ENCODE results near the gene ITGAE.

ITGAE gene

GRCh38 chr17:3695129-3695722 lies 105.8 kb downstream of the ITGAE start:
- no peak for DNase-seq (ENCODE audit: low read depth in 2 of 2)

DNA sequence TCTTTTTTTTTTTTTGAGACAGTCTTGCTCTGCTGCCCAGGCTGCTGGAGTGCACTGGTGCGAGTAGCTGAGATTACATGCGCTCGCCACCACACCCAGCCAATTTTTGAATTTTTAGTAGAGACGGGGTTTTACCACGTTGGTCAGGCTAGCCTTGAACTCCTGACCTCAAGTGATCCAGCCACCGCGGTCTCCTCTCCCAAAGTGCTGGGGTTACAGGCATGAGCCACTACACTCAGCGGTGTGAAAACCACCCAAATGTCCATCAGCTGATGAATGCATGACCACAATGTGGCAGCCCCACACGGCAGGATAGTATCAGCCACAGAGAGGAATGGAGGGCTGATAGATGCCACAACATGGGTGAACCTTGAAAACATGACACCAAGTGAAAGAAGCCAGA lies 107.2 kb downstream of the ITGAE start:
- peak in 1 of 2 donors; percentile 14 for DNase-seq (ENCODE audit: low read depth in 2 of 2)

DNA sequence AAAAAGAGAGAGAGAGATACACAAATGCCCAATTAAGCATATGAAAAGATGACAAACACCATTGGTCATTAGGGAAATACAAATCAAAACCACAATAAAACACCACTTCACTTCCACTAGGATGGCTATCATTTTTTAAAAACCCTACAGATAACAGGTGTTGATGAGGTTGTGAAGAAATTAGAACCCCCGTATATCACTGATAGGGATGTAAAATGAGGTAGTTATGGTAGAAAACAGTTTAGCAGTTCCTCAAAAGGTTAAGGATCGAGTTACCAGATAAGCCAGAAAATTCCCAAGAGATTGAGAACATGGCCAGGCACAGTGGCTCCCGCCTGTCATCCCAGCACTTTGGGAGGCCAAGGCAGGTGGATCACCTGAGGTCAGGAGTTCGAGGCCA lies 107.8 kb downstream of the ITGAE start:
- DNase-seq (ENCODE audit: low read depth in 2 of 2): no peak

- DNase-seq (ENCODE audit: low read depth in 2 of 2): no peak
Measured at GRCh38 chr17:3692346-3692745, 108.6 kb downstream of the ITGAE start.

DNA sequence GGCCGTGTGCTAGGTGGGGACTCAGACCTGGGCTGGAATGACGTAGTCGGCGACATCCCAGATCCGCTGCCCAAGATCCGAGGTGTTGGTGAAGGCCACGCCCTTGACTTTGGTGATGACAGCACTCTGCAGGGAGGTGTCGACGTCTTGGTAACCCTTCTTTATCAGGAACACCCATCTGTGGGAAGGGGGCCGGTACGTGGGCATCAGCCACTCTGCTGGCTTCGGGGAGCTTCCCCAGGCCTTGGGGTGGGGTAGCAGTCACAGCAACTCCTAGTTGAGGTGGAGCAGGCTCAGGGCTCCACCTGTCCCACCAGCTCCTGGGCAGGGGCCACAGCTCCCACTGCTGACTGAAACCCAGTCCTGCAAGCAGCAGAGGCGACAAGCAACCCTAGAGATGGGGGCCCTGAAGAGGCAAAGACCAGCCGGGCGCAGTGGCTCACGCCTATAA lies 109.3 kb downstream of the ITGAE start:
- no peak for DNase-seq (ENCODE audit: low read depth in 2 of 2)

DNA sequence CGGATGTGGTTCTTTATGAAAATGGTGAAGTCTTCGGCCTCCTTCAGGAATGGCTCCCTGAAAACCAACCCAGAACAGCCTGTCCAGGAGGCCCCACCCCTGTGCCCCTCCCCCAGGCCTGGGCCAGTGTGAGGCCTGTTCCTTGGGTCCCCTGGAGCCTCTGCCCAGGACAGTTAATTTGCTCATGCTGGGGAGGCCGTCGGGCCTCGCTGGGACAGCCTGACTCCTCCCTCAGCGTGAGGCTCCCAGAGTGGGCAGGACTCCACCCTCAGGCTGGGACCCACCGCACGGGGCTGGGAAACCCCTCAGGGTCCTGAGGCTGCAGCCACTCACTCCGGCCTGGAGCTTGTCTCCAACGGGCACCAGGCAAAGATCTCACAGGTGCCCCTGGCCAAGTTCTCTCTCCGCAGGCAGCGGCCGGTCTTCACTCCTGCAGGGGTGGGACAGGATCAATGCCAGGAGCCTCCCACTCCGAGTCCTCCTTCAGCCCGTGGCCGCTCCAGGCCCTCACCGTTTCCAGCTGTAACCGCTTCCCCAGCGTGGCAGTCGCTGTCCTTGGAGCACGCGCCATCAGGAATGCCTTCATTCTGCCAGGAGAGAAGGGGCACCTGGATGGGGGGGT lies 110.8 kb downstream of the ITGAE start:
- DNase-seq (ENCODE audit: low read depth in 2 of 2): no peak

GRCh38 chr17:3689262-3690093 lies 111.5 kb downstream of the ITGAE start:
- no peak for DNase-seq (ENCODE audit: low read depth in 2 of 2)

GRCh38 chr17:3688852-3689261 lies 112.1 kb downstream of the ITGAE start:
- no peak for DNase-seq (ENCODE audit: low read depth in 2 of 2)

DNA sequence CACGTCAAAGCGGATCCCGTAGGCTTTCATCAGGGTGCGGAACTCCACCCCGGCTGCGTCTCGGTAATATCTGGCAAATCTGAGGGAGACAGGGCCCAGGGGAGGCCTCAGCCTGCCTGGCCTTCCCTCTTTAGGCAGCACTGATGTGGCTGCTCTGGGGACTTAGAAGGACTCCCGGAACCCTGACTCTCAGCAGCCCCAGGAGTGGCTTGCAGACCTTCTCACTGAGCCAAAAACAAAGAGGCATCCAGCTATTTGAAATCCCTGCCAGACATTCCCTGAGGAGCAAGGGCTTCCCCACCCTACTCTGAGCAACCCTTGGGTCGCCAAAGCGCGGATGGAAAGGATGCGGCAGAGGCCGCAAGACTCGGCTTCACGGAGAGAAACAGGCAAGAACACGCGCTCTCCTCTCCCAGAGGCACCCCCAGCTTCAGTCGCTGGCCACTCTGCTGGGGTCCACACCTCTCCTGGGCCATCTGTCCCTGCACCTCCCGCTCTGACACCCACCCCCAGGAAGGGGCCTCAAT lies 112.9 kb downstream of the ITGAE start:
- no peak for DNase-seq (ENCODE audit: low read depth in 2 of 2)

- DNase-seq (ENCODE audit: low read depth in 2 of 2): no peak
Measured at GRCh38 chr17:3685174-3685573, 115.8 kb downstream of the ITGAE start.

- peak in 1 of 2 donors; percentile 38 for DNase-seq (ENCODE audit: low read depth in 2 of 2)
Measured at GRCh38 chr17:3683054-3683511, 117.9 kb downstream of the ITGAE start.

DNA sequence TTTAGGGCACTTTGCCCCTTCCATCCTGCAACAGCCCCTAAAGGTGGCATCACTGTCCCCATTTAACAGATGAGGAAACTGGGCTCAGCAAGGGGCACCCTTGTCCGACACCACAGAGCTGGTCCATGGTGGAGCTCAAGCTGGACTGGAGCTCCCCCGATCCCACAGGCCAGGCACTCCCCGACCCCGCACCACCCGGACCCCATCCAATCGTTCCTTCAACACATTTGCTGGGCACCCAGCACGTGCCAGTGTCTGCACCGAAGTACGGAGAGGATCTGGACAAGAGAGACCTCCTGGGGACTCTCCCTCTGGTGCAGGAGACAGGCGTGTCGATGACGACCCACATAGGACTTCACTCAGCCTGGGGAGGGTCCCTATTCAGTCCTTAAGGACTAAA lies 119.0 kb downstream of the ITGAE start:
- no peak for DNase-seq (ENCODE audit: low read depth in 2 of 2)

DNA sequence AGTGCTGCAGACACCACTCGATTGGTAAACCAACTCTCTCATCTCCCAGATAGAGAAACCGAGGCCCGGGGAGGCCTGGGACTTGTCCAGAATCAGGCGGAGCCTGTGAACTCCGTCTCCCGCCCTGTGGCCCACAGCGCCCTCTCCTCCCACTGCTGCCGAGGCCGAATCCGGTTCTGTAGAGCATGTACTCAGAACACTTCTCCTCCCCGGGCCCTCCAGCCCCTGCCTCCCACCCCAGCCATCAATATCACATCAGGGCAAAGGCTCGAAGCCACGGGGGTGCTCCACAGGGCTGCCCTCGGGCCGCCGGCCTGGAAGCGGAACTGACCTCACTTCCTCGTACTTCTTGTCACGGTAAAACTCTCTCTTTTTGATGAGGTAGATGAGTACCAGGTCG lies 119.4 kb downstream of the ITGAE start:
- DNase-seq (ENCODE audit: low read depth in 2 of 2): no peak

DNA sequence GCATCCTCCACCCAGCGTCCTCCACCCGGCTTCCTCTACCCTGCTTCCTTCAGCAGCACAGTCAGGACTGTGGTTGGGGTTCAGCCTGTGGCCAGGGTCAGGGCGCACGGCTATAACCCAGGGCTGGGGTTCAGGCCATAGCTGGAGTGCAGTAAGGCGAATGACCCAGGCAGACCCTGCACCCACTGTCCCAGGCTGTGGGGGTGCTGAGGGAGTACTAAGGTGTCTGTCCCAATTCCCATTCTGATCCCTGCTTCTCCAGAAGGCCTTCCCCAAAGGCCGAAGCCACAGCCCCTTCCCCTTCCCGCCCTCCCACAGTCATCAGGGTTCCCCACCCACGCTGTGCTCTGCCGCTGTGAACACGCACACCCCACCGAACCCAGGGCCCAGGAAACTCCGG lies 119.9 kb downstream of the ITGAE start:
- DNase-seq (ENCODE audit: low read depth in 2 of 2): no peak

- no peak for DNase-seq (ENCODE audit: low read depth in 2 of 2)
Measured at GRCh38 chr17:3679531-3680126, 121.4 kb downstream of the ITGAE start.

DNA sequence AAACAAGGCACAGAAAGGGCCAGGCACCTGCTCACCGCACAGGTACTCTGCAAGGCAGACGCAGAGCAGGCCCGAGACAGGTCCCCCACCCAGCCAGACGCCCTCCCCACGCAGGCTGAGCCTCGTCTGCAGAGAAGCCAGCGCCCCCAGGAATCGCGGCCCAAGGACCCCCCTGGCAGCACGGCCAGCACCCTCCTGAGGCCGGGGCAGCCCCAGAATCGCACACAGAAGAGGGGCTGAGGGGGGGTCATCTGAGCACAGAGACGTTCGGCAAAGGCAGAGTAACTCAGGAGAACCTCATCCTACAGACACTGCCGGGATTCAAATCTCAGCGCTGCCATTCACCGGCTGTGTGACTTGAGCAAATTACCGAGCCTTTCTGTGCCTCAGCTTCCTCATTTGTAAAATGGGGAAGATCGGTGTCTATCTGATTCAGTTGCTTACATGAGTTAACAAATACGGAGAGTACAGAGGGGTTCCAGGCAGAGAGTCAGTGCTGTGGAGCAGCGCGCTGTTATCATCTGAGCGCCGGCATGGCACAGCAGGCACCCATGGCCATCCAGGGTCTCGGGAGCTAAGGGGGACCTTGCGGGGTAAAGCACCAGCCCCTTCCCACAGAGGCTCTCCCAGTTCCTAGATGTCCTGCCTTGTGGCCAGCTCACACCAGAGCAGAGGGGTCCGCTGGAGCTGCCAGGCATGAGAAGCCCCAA lies 122.0 kb downstream of the ITGAE start:
- DNase-seq (ENCODE audit: low read depth in 2 of 2): no peak

- no peak for DNase-seq (ENCODE audit: low read depth in 2 of 2)
Measured at GRCh38 chr17:3678095-3678820, 122.7 kb downstream of the ITGAE start.

DNA sequence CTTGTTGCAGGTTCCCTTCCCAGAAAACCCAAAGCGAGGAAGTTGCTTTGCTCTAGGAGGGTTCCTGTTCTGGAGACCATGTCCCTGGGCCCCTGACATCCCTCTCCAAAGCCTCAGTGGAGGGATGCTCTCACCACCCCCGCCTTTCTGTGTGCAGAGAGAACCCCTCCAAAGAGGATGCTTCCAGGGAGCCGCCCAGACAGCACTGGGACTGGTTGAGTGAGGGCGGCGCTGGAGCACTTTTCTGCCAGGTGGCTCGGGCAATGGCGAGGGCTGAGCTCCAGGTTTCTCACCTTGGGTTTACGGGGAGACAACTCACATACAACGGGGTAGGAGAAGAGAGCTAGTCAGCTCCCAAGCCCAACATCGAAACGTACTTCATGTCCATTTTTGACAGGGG lies 125.1 kb downstream of the ITGAE start:
- no peak for DNase-seq (ENCODE audit: low read depth in 2 of 2)

GRCh38 chr17:3672571-3672970 lies 128.4 kb downstream of the ITGAE start:
- DNase-seq (ENCODE audit: low read depth in 2 of 2): no peak

GRCh38 chr17:3669548-3669947 lies 131.4 kb downstream of the ITGAE start:
- DNase-seq (ENCODE audit: low read depth in 2 of 2): no peak

- no peak for DNase-seq (ENCODE audit: low read depth in 2 of 2)
Measured at GRCh38 chr17:3669085-3669347, 132.0 kb downstream of the ITGAE start.

All from stimulated activated CD8-positive, alpha-beta memory T cell treated with anti-CD3 and anti-CD28 coated beads, Interleukin-2, amount 100 ng/mL, for 1 hour (primary cell).